Measurements from ENCODE around the gene SSTR3. TPM values are rescaled to one million over a fixed set of nuclear protein-coding genes. Genes with fewer than 3 reads are reported as not detected.

Gene SSTR3
- polyA plus RNA-seq, 1 donor from 2014 or later, result not detected

DNA sequence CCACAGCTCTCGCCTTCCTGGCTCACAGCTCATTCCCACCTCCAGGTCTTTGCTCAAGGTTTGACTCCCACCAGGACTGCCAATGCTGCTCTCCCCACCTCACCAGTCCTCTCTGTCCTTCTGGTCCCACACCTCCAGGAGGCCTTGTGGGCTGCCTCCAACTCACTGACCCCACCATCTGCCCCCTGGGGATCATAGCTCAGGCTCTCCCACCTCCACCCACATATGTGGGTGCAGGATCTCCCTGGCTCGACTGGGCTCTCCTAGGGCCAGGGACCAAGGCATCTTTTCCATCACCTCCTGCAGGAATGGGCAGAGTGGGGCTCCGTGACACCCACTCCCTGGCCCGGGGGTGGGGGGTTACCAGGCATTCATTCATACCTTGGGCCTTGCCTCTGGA is 13.8 kb upstream of the SSTR3 start:
- Histone ChIP-seq H3K4me2 (ENCODE audit: low read length) (no peak overlapping the region), H3K36me3 (ENCODE audit: insufficient read depth, low read length) (no peaks in the 10 kb centered on the region), H3K79me2 (replicated peaks; ENCODE audit: insufficient read depth, low read length) (no peaks in the 10 kb centered on the region), H3K9ac (ENCODE audit: low read length) (no peak overlapping the region), H3K9me2 (ENCODE audit: insufficient read depth, low read length) (no peaks in the 10 kb centered on the region), H3K9me3 (ENCODE audit: low read length) (no peaks in the 10 kb centered on the region), H3K27me3 (ENCODE audit: insufficient read depth, low read depth, low read length) (no peaks in the 10 kb centered on the region), H3F3A (ENCODE audit: insufficient read depth, low read length, poor library complexity, severe bottlenecking) (no peaks in the 10 kb centered on the region), H3K27ac (ENCODE audit: low read length) (no peak overlapping the region), H2AFZ (ENCODE audit: low read depth, low read length) (no peak overlapping the region), H4K20me1 (ENCODE audit: insufficient read depth) (no peaks in the 10 kb centered on the region), H3K4me3 (ENCODE audit: low read length) (no peak overlapping the region)
- TF ChIP-seq REST (IDR thresholded peaks at IDR 0.05; ENCODE audit: borderline replicate concordance) (no peak), RAD21 (conservative IDR thresholded peaks at IDR 0.05) (no peak), MXI1 (conservative IDR thresholded peaks at IDR 0.05; ENCODE audit: poor library complexity, severe bottlenecking) (no peak), POLR2AphosphoS5 (IDR thresholded peaks at IDR 0.05) (no peak), EP300 (conservative IDR thresholded peaks at IDR 0.05; ENCODE audit: poor library complexity, severe bottlenecking) (no peak), SMC3 (conservative IDR thresholded peaks at IDR 0.05; ENCODE audit: poor library complexity) (no peak), CTCF (IDR thresholded peaks at IDR 0.05; ENCODE audit: poor library complexity, severe bottlenecking) (no peak), TAF1 (IDR thresholded peaks at IDR 0.05; ENCODE audit: low read depth) (no peak)

DNA sequence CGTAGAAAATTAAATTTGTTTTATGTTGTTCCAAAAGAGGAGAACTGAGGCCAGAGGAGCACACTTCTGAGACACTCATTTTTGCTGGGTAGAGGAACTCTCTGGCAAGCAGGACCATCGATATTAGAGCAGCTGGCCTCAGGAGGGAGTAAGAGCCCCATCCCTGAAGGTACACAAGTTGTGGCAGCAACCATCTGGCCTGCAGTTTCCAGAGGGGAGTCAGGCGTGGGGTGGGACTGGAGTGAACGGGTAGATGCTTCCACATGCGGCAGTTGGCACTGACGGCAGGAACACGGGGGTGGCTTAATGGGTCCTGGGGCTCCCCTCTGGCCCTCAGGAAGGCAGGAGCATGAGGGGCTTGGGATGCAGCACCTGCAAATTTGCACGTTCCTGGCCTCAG is 13.2 kb upstream of the SSTR3 start:
- Histone ChIP-seq H3K27ac (ENCODE audit: low read length) (no peak overlapping the region), H3K9me2 (ENCODE audit: insufficient read depth, low read length) (no peaks in the 10 kb centered on the region), H3K36me3 (ENCODE audit: insufficient read depth, low read length) (no peaks in the 10 kb centered on the region), H2AFZ (ENCODE audit: low read depth, low read length) (no peak overlapping the region), H3F3A (ENCODE audit: insufficient read depth, low read length, poor library complexity, severe bottlenecking) (no peaks in the 10 kb centered on the region), H3K9me3 (ENCODE audit: low read length) (no peaks in the 10 kb centered on the region), H3K9ac (ENCODE audit: low read length) (no peak overlapping the region), H4K20me1 (ENCODE audit: insufficient read depth) (no peaks in the 10 kb centered on the region), H3K79me2 (replicated peaks; ENCODE audit: insufficient read depth, low read length) (no peaks in the 10 kb centered on the region), H3K27me3 (ENCODE audit: insufficient read depth, low read depth, low read length) (no peaks in the 10 kb centered on the region), H3K4me3 (ENCODE audit: low read length) (no peak overlapping the region), H3K4me2 (ENCODE audit: low read length) (no peak overlapping the region)
- TF ChIP-seq POLR2AphosphoS5 (IDR thresholded peaks at IDR 0.05), result no peak
- no peak for TF ChIP-seq REST (IDR thresholded peaks at IDR 0.05; ENCODE audit: borderline replicate concordance)
- no peak for TF ChIP-seq SMC3 (conservative IDR thresholded peaks at IDR 0.05; ENCODE audit: poor library complexity)
- TF ChIP-seq EZH2 (IDR thresholded peaks at IDR 0.05; ENCODE audit: borderline replicate concordance, insufficient read depth, low read length, poor library complexity, severe bottlenecking), result no peak
- no peak for TF ChIP-seq RAD21 (conservative IDR thresholded peaks at IDR 0.05)

Data from neural cell (in vitro differentiated cells).